ENCODE data around the gene DAB2IP.
A peak's percentile ranks its signal among the peaks of the same experiment; 100 is the strongest.

DAB2IP gene

GRCh38 chr9:121686930-121687541 is 35.6 kb downstream of the DAB2IP start:
- DNase-seq = peak; percentile 56

- DNase-seq = no peak
Observed at GRCh38 chr9:121688146-121688680, 36.8 kb downstream of the DAB2IP start.

GRCh38 chr9:121688681-121689080 is 37.2 kb downstream of the DAB2IP start:
- no peak for DNase-seq

- no peak for DNase-seq
Observed at GRCh38 chr9:121689461-121690157, 38.2 kb downstream of the DAB2IP start.

- no peak for DNase-seq
Observed at GRCh38 chr9:121690316-121690715, 38.9 kb downstream of the DAB2IP start.

- no peak for DNase-seq
Observed at GRCh38 chr9:121690766-121691165, 39.3 kb downstream of the DAB2IP start.

GRCh38 chr9:121691890-121692289 is 40.5 kb downstream of the DAB2IP start:
- no peak for DNase-seq

- no peak for DNase-seq
Observed at GRCh38 chr9:121692606-121693387, 41.4 kb downstream of the DAB2IP start.

GRCh38 chr9:121693388-121693670 is 41.9 kb downstream of the DAB2IP start:
- no peak for DNase-seq

- no peak for DNase-seq
Observed at GRCh38 chr9:121694001-121694400, 42.6 kb downstream of the DAB2IP start.

GRCh38 chr9:121694600-121694999 is 43.2 kb downstream of the DAB2IP start:
- no peak for DNase-seq

- DNase-seq = no peak
Observed at GRCh38 chr9:121696930-121697329, 45.5 kb downstream of the DAB2IP start.

GRCh38 chr9:121698627-121699570 is 47.5 kb downstream of the DAB2IP start:
- DNase-seq = no peak

- no peak for DNase-seq
Observed at GRCh38 chr9:121699571-121700164, 48.2 kb downstream of the DAB2IP start.

- DNase-seq = no peak
Observed at GRCh38 chr9:121700165-121700831, 48.9 kb downstream of the DAB2IP start.

- DNase-seq = no peak
Observed at GRCh38 chr9:121700832-121701419, 49.5 kb downstream of the DAB2IP start.

- DNase-seq = no peak
Observed at GRCh38 chr9:121701736-121702261, 50.4 kb downstream of the DAB2IP start.

- no peak for DNase-seq
Observed at GRCh38 chr9:121703014-121703734, 51.7 kb downstream of the DAB2IP start.

GRCh38 chr9:121704281-121704680 is 52.8 kb downstream of the DAB2IP start:
- DNase-seq = no peak

- no peak for DNase-seq
Observed at GRCh38 chr9:121706149-121706750, 54.8 kb downstream of the DAB2IP start.

All from NCI-H1694 (cell line).